Activated CD4-positive, alpha-beta T cell treated with anti-CD3 and anti-CD28 coated beads, Interleukin-2, amount 50 U/mL, for 16 hours (primary cell): ENCODE results near the gene LBR.
"Not testable (repeated sequence)": the region's sequence is repeated elsewhere in the genome, so short reads cannot be mapped to it uniquely, and the experiment has no call there.

ENCODE experiments used
- DNase-seq: peaks from one replicate; pipeline ENCODE4 v3.0.0-alpha.2; 2020

Gene LBR

DNA sequence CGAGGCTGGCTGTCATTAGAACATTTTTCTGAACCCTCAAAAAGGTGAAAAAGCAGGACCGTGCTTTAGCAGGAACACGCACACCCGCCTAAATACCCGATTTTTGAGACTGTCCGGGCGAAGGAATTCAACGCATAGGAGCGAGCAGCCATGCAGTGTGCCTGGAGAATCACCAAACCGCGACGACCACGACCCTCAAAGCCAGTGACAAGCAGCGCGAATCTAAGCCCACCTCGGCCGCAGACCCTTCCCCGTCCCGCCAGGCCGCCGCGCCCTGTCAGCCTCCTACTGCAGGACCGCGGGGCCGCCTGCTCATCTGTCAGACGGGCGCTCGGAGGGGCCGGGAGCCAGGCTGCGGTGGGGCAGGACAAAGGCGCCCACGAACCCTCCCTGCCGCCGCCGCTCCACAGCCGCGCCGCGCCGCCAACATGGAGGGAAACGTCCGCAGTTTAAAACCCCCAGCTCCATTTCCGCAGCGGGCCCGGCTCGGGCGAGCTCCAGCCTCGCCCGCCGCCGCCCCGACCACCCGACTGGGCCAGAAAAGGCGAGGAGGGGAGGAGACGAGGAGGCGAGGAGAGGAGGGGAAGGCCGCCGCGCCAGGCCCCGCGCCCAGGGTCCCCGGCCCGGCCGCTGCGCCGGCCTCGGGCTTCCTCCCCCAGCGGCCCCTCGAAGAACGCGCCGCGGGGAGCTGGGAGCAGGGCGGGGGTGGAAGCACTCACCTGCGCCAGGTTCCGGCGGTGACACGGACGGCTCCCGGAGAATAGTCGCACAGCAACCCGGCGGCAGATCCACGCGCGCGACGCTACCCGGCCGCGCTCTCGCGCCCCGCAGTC is at the start of gene LBR:
TSS of gene LBR (minus strand) at position 804 of the 833 bp plus-strand sequence. CDS start 3,963 bp downstream, outside the sequence.
- DNase-seq: peak; percentile 20

DNA sequence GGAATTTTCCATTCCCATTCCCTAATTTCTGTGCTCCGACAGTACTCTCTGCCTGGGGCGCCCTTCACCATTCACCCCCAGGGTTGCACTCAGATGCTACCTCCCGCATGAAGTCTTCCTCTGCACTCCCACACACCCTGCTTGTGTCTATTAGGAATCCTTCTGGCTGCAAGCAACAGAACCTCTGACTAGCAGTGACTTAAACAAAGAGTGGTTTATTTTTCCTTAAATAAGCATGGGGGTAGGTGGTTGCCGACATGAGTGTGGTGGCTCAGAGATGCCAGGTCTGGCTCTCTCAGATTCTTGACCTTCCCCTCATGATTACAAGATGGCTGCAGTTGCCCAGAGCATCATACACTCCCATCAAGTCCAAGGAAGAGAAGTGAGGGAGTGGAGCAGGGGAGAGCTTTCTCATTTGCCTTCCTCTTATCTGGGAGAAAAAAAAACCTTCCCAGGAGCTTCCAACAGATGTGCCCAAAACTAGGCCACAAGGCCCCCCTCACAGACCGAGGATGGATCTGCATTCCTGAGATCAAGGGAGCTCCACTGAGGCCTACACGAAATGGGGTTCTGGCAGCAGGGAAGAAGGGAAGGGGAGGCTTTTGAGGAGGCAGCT is 49.6 kb upstream of the LBR start:
- DNase-seq: no peak

DNA sequence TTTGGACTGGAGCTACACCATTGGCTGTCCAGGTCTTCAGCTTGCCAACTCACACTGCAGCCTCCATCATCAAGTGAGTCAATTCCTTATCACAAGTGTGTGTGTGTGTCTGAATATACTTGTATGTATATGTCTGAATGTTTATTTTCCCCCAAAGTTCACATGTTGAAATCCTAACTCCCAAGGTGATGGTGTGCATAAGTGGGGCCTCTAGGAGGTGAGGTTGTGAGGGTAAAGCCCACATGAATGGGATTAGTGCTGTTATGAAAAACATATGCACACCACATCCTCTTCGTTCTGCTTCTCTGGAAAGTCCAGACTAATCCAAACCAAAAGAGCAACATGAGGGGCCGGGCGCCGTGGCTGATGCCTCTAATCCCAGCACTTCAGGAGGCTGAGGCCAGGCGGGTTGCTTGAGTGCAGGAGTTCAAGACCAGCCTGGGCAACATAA is 48.7 kb upstream of the LBR start:
- no peak for DNase-seq

DNA sequence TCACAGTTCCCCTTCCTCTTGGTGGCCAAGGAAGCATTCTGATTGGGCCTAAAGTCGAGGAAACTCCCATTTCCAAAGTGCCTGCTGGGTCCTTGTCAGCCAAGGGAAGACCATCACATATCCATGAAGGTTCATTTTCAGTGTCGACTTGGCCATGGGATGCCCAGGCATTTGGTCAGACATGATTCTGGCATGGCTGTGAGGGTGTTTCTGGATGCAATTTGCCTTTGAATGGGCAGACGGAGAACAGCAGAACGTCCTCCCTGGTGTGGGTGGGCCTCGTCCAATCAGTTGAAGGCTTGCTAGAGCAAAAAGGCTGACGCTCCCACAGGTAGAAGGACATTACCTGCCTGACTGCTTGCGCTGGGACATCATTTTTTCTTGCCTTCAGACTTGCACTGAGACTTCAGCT is 48.3 kb upstream of the LBR start:
- DNase-seq: no peak

DNA sequence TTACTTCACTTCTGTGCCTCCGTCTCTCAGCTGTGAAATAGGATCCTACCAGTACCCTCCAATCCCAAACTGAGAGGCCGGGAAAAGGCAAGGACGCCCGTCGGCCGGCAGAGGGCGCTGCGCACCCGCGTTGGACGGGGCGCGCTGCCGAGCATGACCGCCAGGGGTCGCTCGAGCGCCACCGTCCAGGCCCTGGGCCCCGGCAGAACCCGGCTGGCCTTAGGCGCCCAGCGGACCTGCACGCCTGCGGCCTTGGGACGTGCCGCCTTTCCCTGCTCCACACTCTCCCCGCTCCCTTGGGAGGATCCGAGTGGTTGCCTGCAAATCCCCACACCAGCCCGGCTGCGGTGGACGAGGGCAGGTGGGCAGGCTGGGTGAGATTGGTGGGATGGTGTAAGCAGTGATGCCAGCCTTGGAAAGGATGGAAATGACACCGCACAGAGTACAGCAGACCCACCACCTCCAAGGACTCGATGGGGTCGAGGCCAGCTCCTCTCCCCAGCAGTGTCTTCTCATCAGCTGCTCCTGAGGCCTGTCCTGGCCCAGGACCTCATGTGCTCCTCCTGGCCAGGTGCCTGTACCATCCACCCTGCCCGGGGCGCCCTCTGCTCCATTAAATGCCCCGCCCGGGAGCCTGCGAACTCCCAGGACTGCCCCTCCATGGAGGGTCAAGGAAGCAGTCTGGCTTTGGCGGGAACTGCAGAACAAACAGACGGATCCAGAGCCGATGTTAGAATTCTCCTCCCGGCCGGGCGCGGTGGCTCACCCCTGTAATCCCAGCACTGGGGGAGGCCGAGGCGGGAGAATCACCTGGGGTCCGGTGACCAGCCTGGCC is 47.4 kb upstream of the LBR start:
- DNase-seq: peak; percentile 63

DNA sequence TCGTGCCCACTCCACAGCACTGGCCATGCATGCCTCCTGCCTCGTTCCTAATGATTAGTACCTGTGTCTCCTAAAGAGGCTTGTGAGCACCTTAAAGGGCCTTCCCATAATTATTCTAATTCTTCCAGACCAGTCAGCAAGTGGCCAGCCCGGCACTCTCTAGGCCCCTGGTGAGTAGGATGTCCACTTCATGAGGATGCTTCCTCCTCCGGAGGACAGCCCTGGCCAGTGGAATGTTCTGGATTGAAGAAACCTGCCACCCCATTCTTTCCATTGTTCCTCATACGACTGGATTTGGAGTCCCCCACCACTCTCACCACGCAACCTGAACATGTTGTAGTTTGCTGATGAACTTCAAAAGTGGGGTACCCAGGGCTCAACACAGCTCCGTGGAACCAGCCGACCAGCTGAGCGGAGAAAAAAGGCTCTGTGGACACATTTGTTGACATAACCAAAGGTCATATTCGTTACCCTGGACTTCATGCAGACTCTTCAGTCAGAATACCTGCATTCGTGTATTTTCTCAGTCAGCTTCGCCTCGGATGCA is 46.7 kb upstream of the LBR start:
- DNase-seq: no peak

DNA sequence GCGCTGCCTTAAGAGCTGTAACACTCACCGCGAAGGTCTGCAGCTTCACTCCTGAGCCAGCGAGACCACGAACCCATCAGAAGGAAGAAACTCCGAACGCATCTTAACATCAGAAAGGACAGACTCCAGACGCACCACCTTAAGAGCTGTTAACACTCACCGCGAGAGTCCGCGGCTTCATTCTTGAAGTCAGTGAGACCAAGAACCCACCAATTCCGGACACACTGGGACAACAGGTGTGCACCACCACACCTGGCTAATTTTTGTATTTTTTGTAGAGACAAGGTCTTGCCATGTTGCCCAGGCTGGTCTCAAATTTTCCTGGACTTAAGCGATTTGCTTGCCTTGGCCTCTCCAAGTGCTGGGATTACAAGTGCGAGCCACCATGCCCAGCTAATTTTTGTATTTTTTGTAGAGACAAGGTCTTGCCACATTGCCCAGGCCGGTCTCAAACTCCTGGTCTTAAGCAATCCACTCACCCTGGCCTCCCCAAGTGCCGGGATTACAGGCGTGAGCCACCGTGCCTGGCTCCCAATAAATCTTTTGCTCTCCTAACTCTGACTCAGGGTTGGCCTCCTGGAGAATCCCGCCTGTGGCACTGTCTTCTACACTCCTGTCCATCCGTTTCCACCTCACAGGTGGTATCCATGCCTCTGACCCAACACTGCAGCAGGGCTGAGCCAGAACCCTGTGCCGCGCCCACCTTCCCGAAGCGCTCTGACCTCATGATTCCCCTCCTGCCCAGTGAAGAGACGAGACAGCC is 46.0 kb upstream of the LBR start:
- DNase-seq: not testable (repeated sequence)

DNA sequence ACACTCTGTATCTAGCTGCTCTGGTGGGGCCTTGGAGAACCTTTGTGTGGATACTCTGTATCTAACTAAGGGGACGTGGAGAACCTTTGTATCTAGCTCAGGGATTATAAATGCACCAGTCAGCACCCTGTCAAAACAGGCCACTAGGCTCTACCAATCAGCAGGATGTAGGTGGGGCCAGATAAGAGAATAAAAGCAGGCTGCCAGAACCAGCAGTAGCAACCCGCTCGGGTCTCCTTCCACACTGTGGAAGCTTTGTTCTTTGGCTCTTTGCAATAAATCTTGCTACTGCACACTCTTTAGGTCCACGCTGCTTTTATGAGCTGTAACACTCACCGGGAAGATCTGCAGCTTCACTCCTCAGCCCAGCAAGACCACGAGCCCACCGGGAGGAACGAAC is 45.4 kb upstream of the LBR start:
- peak; percentile 41 for DNase-seq

DNA sequence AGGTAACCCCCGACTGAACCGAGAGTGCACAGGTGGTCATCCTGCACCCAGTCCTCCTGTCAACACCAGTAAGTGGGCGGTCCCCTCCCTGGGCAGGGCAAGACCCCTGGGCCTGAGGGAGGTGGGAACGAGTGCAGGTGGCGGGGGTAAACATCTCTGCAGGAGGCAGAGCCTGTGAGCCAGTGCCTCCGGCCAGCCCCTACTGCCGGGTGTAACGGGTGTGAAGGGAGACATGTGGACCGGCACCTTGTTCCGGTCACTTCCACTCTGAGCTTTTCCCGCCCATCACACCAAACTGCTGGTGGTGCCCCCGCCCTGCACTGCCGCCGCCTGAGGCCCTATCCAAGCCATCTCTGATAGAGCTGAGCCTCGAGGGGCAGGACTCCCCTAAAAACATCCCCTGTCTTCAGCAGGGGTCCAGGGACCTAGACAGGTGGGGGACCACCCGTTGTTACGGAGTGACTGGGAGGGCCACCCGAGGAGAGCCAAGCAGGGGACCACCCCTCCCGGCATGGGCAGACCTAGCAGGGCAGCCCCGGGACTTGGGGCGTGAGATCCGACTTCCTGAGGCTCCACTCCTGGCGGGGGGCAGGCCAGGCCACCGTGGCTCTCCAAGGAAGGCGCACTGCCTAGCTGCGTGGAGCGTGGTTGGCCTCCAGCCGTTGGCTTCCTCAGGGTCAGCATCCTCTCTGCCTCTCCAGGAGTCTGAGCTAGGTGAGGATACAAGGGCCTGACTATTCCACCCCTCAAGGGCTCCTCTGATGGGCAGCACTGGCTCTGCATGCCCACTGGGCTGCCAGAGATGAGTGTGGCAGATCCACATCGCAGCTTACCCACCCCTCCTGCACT is 43.8 kb upstream of the LBR start:
- DNase-seq: no peak

DNA sequence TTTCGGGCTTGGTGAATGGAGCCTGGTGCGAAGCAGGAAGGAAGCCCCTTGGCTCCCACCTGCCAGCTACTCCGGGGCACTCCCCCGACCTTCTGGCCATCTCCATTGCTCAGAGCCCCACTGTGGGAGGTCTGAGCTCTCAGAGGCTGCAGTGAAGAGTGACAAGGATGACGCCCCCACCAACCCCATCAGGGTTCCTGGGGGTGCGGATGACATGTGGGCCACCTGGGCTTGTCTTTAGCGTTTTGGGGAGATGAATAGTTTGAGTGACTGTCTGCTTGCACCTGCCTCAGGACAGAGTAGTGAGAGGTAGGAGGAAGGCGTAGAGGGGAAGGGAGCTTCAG is 43.2 kb upstream of the LBR start:
- no peak for DNase-seq

DNA sequence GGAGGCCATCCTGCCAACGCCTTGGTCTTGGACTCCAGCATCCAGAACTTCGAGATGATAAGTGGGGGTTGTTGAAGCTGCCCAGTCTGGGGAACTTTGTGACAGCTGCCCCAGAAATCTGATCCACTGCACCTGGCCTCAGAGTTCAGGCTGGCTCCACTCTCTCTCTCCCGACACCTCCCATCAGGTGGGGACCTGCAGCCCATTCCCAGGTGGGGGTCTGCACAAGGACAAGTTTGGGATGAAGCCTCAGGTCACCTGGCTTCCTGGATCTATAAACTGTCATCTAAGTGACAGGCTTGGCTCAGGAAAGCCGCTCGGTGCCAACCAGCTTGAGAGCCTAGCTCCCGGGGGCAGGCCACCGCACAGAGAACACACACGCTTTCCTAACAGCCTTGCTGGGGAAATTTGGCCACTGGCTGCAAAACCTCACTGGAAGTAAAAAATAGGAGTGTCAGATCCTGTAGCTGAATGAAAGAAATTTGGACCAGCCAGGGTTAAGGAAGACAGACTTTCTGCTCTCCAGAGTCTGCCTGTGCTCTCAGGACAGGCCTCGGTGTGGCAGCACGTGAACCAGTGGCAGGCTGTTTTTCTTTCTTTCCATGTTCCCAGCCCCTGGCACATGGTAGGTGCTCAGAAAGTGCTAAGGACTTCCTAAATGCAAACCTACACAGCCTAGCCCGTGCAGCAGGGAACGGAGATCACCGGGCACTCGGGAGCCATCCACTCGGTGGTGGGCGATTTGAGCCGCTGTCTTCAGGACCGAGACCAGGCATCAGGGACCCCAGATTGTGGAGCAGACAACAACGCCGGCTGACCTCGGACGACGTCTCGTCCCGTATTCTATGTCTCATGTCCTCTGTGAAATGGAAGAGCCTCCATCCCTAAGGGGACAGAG is 42.6 kb upstream of the LBR start:
- no peak for DNase-seq

DNA sequence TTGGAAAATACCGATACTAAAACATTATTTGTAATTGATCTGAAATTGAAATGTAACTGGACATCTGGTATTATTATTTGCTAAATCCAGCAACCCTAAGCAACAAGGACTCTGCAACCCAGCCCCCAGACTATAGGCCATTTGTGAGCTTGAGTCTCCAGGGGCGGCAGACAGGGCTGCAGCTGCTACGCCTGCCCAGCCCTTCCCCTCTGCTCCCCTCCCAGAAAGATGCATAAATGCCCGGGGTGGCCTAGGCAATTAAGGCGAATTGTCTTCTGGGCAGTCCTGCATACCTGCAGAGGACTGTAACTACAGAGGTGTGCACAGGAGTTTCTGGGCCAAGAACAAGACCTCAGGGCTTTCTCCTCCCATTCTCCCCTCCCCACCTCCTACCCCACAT is 41.2 kb upstream of the LBR start:
- DNase-seq: no peak

DNA sequence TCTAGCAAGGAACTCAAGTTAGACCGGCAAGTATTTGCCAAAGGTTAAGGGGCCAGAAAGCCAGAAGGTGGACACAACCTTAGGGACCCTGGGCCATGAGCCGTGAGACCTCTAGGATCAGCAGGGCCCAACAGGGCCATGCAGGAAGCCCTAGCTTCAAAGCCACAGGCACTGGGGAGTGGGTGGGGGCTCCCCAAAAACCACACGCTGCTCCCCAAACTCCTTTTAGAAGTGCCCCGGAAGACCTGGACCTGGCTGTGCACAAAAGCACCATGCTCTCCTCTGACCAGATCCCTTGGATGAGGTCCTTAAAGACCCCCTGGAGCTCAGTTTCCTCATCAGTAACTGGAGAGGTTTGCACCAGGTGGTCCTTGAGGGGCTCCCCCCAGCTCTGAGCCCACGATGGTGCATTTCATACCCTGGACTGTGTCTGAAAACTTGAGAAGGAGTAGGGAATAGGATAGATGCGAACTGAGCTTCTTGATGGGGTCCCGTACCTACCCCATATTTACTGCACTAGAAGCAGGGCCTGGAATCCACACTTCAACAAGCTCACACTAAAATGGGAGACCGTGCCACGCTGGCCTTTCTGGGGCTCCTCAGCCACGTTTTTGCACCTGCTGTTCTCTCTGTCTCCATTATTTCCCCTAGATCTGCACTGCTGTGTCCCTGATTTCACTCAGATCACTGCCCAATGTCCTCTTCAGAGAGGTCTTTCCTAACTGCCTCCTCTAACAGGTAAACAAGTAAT is 40.6 kb upstream of the LBR start:
- DNase-seq: no peak

DNA sequence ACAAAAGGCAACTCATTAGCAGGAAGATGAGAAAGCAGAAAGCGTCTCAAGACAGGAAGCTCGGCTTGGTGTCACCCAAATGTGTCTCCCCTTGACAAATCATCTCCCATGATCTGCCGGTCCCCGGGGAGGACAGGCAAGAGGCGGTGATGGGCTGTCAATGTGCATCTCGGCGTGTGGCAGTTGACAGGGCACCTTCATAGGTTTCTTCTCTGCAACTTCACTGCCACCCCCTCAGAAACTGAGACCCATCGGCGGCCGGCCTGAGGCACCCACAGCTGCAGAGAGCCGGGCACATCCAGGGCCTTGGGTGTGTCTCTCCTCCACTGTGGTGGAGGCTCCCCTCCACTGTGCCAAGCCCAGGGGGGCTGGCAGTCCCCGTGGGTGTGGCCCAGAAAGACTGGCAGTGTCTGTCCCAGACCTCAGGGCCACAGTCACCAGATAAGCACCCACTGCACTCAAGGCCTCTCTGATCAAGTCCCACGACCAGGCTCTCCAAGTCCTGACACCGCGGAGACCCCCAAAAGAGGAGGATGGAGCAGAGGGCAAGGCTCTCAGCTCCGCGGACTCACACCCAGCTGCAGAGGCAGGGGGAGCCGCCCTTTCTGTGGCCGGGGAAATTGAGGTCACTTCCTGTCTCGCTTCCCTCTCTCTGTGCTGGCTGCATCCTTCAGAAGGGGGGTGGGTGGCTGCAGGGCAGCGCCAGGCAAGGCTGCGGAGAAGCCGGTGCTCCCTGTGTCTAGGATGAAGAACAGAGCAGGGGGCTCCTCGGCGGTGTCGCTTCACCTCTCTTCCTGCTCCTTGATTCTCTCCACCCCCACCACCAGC is 39.6 kb upstream of the LBR start:
- DNase-seq: peak; percentile 91

DNA sequence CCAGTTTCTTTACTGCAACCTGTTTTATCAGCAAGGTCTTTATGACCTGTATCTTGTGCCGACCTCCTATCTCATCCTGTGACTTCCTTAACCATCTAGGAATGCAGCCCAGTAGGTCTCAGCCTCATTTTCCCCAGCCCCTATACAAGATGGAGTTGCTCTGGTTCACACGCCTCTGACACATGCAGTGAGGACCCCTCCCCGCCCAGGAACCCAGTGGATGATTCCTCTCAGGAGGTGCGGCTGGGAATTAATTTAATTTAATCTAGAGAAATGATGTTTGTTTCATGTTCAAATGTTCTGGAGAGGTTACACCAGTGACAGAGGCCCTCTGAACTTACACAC is 39.0 kb upstream of the LBR start:
- no peak for DNase-seq

DNA sequence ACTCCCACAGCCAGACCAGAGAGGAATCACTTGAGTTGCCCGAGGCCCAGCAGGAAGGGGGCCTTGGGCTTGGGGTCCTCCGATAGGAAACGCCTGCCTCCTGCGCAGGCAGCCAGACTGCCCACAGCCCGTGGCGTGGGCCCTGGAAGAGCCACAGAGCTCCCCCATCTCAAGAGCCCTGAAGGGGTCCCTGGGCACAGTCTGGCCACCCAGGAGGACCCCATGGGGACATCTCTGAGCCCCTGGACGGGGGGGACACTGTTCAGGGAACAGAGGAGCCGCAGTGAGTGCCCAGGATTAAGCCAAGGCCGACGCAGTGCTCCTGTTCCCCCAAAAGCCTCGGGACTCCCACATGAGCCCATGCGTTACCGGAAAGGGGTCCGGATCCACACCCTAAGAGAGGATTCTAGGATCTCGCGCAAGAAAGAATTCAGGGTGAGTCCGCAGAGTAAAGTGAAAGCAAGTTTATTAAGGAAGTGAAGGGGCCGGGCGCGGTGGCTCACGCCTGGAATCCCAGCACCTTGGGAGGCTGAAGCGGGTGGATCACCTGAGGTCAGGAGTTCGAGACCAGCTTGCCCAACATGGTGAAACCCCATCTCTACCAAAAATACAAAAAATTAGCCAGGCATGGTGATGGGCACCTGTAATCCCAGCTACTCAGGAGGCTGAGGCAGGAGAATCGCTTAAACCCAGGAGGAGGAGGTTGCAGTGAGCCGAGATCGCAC is 38.1 kb upstream of the LBR start:
- DNase-seq: no peak

DNA sequence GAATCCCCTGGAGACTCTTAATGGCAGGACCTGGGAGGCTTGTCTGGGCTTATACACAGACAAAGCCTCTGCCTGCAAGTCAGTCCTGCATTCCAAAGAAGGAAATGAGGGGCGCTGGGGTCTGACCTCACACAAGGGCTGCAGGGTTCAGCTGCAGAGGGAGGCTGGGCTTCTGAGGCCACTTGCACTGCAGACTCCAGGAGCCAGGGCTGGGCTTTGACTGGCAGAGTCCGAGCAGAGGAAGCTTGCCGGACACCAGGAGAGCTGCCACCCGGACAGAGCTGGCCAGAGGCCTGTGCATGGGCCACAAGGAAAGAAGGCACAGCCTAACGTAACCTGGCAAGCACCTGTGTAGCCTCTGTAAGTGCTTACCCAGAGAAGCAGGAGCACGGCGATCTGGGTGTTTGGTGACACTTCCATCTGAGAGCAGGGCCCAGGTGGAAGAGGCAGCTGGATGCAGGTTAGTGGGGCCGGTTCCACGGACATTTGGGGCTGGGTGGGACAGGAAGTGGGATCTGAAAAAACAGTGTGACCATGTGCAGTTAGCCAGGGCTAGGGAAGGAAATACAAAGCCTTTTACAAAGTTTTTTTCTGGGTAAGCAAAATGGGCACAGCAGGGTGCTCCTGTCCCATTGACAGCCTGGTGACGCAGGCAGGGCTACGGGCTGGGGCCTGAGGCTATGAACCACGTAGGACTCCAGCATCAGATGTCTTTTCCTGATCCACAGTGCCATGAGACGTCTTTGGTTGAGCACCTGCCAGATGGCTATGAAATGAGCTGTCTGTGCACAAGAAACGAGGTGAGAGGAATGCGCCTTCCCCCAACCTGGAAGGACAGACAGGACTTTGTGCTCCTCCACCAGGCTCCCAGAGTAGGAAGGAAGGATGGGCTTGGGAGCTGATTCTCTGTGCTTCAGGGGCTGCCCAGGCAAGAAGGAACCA is 37.3 kb upstream of the LBR start:
- no peak for DNase-seq
